K562 (cell line): ENCODE data around the gene RHOC. TPM values are rescaled to one million over a fixed set of nuclear protein-coding genes. Genes with fewer than 3 reads are reported as not detected.

Experiments used
- BHLHE40 ChIP-seq: IDR thresholded peaks from 2 replicates; pipeline ENCODE4 v1.6.1; 2011; ENCODE audit warnings: low read length, improper control_type of control experiment
- ELK1 ChIP-seq: sonication (generic); formaldehyde crosslinking; IDR thresholded peaks from 2 replicates; pipeline ENCODE4 v1.8.1; 2022; ENCODE audit warnings: missing genetic modification reagents
- ERF ChIP-seq: fragments of 450-650 bp; formaldehyde crosslinking; IDR thresholded peaks from 2 replicates; pipeline ENCODE4 v1.4.0; 2020; ENCODE audit warnings: mild to moderate bottlenecking, mixed read lengths
- KLF1 ChIP-seq: fragments of 450-650 bp; IDR thresholded peaks from 2 replicates; pipeline ENCODE4 v1.6.1; 2016; ENCODE audit warnings: missing genetic modification characterization, missing compliant biosample characterization
- MECOM ChIP-seq: fragments of 250-450 bp; sonication (Bioruptor Pico); IDR thresholded peaks from 2 replicates; pipeline ENCODE4 v1.8.0; 2022; ENCODE audit warnings: inconsistent platforms
- MTA1 ChIP-seq: fragments of 450-650 bp; IDR thresholded peaks from 2 replicates; pipeline ENCODE4 v1.6.1; 2017; ENCODE audit warnings: borderline replicate concordance
- TBP ChIP-seq: optimal IDR thresholded peaks from 2 replicates; pipeline ENCODE3; 2011; ENCODE audit warnings: low read depth, low read length, improper control_type of control experiment
- UBTF ChIP-seq, 2 experiments: IDR thresholded peaks; 2 replicates each; pipeline ENCODE4 v1.6.1; 2012; ENCODE audit warnings: improper control_type of control experiment in 2 of 2, low read depth in 2 of 2, low read length in 2 of 2, borderline replicate concordance in 1 of 2
- ZBTB1 ChIP-seq: sonication (generic); formaldehyde crosslinking; IDR thresholded peaks from 2 replicates; pipeline ENCODE4 v1.8.1; 2023; ENCODE audit warnings: missing genetic modification reagents, low read depth, mild to moderate bottlenecking, borderline replicate concordance
- ZBTB40 ChIP-seq, 2 experiments: fragments of 450-650 bp in 1 of 2; sonication (generic) in 1 of 2; formaldehyde crosslinking in 1 of 2; IDR thresholded peaks; 2 replicates each; pipeline versions ENCODE4 v1.7.1 to v1.9.0; 2016 to 2022; ENCODE audit warnings: inconsistent platforms in 1 of 2, mild to moderate bottlenecking in 1 of 2, missing genetic modification reagents in 1 of 2
- ZNF740 ChIP-seq, 3 experiments: fragments of 200-800 bp in 1 of 3; sonication (Bioruptor generic) in 1 of 3; sonication (generic) in 1 of 3; formaldehyde crosslinking in 1 of 3; IDR thresholded peaks; 2 replicates each; pipeline versions ENCODE4 v1.6.1 to v1.8.0; 2016 to 2022; ENCODE audit warnings: mild to moderate bottlenecking in 2 of 3, missing compliant biosample characterization in 2 of 3, missing genetic modification characterization in 2 of 3, missing genetic modification reagents in 1 of 3
- polyA plus RNA-seq, 8 experiments: library from polyadenylated mRNA; depleted of rRNA in 4 of 8; stranded (reverse) in 5 of 8; unstranded in 3 of 8; fragments of >200 nt; fragmentation: Nextera tagmentation in 2 of 8; fragmentation: Illumina TruSeq in 1 of 8; extraction: Ambion mirVana in 2 of 8; extraction: Trizol in 1 of 8; gene quantifications; 2 replicates each; pipeline versions ENCODE4 v1.2.1 to v1.2.3, GENCODE V29; 2011 to 2014; ENCODE audit warnings: inconsistent platforms in 1 of 8, missing spikeins in 1 of 8
- total RNA-seq, 7 experiments: library from RNA; depleted of rRNA in 6 of 7; stranded (reverse); fragments of >200 nt in 6 of 7; fragmentation: Illumina TruSeq in 2 of 7; extraction: Trizol in 2 of 7; gene quantifications; 2 replicates each; pipeline versions ENCODE4 v1.2.1 to v1.2.3, GENCODE V29; 2011 to 2021; ENCODE audit warnings: low replicate concordance in 1 of 7

RHOC gene
- total and polyA plus RNA-seq, 9 of the 15 experiments (the other 6 are each of a cell fraction or from before 2014, with no cell fraction given): 35.2 to 364 (median 204) TPM

GRCh38 chr1:112704934-112705627 lies 1.8 kb downstream of the RHOC start (continued):
- TF ChIP-seq ZBTB40 (IDR thresholded peaks at IDR 0.05): peak; percentile 72
- TF ChIP-seq ZBTB40 (CRISPR knock-in tag; IDR thresholded peaks at IDR 0.05): no peak
- TF ChIP-seq ZNF740 (CRISPR knock-in tag; IDR thresholded peaks at IDR 0.05): peak; percentile 59; the same call in 1 of the 2 replicates
- peak in 1 of 2 experiments; percentile 6; a peak in 1 of 4 replicates for TF ChIP-seq ZNF740 (tag; IDR thresholded peaks at IDR 0.05)
- TF ChIP-seq ELK1 (CRISPR knock-in tag): no peak
- 0 out of 2 replicates have a peak, but pooled peaks have one; percentile 28 for TF ChIP-seq ERF
- peak; percentile 56 to 84; a peak in 2 of 4 replicates for TF ChIP-seq UBTF (IDR thresholded peaks at IDR 0.05; ENCODE audit: borderline replicate concordance in 1 of 2, low read depth in 2 of 2, low read length in 2 of 2)
- peak; percentile 34; the same call in 1 of the 2 replicates for TF ChIP-seq ZBTB1 (CRISPR knock-in tag)
- TF ChIP-seq TBP: peak; percentile 93
- peak; percentile 57; the same call in 1 of the 2 replicates for TF ChIP-seq MTA1
- TF ChIP-seq BHLHE40: peak; percentile 39; the same call in 1 of the 2 replicates
- TF ChIP-seq KLF1 (tag): no peak
- TF ChIP-seq MECOM: 0 out of 2 replicates have a peak, but pooled peaks have one; percentile 19
